ENCODE data around the gene LOXL1.

DNA sequence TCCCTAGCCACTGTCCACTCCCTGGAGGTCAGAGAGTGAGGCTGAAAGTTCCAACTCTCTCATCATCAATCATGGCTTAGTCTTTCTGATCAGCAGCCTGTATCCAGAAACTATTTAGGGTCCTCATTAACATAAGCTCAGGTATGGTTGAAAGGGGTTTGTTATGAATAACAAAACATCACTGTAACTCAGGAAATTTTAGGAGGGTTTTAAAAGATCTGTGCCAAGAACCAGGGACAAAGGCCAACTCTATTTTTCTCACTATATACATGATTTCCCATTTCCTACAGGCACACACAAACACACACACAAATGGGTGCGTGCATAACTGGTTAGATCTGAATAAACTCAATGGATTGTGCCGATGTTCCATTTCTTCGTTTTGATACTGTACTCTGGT lies 42.2 kb downstream of the LOXL1 start:
- TF ChIP-seq, protein P1, sequence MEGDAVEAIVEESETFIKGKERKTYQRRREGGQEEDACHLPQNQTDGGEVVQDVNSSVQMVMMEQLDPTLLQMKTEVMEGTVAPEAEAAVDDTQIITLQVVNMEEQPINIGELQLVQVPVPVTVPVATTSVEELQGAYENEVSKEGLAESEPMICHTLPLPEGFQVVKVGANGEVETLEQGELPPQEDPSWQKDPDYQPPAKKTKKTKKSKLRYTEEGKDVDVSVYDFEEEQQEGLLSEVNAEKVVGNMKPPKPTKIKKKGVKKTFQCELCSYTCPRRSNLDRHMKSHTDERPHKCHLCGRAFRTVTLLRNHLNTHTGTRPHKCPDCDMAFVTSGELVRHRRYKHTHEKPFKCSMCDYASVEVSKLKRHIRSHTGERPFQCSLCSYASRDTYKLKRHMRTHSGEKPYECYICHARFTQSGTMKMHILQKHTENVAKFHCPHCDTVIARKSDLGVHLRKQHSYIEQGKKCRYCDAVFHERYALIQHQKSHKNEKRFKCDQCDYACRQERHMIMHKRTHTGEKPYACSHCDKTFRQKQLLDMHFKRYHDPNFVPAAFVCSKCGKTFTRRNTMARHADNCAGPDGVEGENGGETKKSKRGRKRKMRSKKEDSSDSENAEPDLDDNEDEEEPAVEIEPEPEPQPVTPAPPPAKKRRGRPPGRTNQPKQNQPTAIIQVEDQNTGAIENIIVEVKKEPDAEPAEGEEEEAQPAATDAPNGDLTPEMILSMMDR (IDR thresholded peaks at IDR 0.05; ENCODE audit: poor library complexity) = no peak
- no peak for TF ChIP-seq EZH2 (IDR thresholded peaks at IDR 0.05; ENCODE audit: borderline replicate concordance)

Measured in hepatocyte (in vitro differentiated cells).